ENCODE measurements around the gene SYNE4.

GRCh38 chr19:36049080-36049698, 40.6 kb upstream of the SYNE4 start:
- TF ChIP-seq TCF7L2 (IDR thresholded peaks at IDR 0.05; ENCODE audit: low read depth, low read length) (no peak), CTCF (IDR thresholded peaks at IDR 0.05) (no peak), REST (IDR thresholded peaks at IDR 0.05; ENCODE audit: insufficient read depth in 1 of 2, low read depth in 2 of 2, low read length in 1 of 2) (no peak), SIN3A (IDR thresholded peaks at IDR 0.05; ENCODE audit: borderline replicate concordance, insufficient read depth, low read depth, low read length) (no peak), POLR2AphosphoS5 (IDR thresholded peaks at IDR 0.05; ENCODE audit: low read depth, low read length) (no peak)

Measured in Panc1 (cell line).